ENCODE measurements around the gene IREB2.

IREB2 gene

DNA sequence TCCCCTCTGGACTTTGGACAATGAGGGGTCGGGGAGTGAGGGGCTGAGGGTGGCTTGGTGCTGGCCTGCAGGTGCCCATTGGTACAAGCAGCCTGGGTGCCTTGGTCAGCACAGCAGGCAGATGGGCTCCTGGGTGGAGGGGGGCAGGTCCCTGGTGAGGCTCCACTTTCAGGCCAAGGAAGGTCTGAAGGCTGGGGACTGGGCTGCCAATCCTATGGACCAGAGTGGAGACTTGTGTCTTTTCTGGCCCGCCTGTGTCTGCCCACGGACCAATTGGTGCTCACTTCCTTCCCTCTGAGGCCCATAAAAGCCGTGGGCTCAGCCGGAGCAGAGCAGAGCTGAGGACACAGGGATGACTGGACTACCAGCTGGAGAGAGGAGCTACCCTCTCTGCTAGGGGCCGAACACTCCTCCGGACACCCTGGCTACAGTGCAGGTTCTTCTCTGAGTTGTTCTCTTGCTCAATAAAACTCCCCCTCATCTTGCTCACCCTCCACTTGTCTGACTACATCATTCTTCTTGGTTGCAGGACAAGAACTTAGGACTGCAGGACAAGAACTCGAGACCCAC is 31.9 kb upstream of the IREB2 start:
- no peak for DNase-seq (ENCODE audit: low read depth)

DNA sequence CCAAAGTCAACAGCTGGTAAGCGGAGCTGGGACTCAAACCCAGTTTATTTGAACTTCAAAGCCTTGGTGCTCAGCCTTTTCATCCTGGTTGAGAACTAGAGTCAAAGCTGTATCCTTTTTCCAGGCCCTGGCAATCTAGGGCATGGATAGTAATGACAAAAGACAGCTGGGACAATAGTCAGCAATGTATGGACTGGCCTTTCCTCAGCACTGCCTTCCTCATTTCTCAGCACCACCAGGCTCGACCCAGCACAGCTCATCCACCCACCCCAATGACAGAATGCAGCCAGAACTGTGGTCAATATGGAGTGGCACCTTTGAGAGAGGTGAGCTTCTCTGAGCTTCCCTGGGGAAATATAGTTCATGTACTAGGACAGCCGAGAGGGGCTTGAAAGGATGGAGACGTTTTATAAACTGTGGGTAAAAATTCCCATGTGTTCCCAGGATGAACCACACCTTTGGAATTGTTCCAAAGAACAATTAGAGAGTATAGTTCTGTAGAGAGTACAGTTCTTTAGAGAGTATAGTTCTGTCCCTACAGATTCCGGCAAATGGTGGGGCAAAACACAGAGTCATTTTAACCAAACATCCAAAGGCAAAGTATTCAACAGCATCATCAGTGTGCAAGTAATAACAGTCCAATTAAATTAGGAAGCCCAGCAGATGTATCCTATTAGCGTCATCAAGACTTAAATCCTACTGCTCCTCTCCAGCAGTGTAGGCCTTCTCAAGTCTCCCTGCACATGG is 30.2 kb upstream of the IREB2 start:
- no peak for DNase-seq (ENCODE audit: low read depth)

- DNase-seq (ENCODE audit: low read depth) = no peak
Measured at GRCh38 chr15:78408355-78408640, 29.7 kb upstream of the IREB2 start.

DNA sequence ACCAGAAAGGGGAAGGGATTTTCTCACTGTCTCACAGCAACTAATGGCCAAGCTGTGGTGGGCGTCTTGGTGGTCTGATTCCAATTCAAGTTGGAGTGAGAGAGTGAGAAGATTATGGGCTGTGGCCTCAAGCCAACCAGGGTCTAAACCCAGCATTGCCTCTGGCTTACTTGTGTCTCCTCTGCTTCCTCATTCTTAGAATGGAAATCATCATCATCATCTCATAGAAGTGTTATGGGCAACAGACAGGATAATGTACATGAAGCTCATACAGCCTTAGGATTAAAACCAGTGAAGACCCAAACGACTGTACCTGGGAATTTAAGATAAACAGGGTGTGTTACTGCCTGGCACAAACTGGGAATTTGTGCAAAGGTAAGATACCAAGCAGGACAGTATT is 29.1 kb upstream of the IREB2 start:
- DNase-seq (ENCODE audit: low read depth) = no peak

DNA sequence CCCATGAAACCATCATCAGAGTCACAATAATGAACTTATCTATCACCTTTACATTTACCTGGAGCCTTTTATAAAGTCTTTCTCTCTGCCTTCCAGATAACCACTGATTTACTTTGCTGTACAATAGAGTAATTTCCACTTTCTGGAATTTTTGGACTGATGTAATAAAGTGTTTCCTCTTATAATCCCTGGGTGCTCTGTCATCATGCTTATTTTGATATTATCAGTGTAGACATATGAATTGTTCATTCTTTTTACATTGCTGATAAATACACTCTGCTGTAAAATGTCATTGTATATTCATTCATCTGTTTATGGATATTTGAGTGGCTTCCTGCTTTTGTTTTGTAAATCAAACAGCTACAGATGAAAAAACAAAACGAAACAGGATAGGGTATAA is 27.0 kb upstream of the IREB2 start:
- DNase-seq (ENCODE audit: low read depth) = no peak

- DNase-seq (ENCODE audit: low read depth) = no peak
Measured at GRCh38 chr15:78414621-78415250, 23.3 kb upstream of the IREB2 start.

GRCh38 chr15:78415284-78415683 is 22.7 kb upstream of the IREB2 start:
- DNase-seq (ENCODE audit: low read depth) = no peak

- no peak for DNase-seq (ENCODE audit: low read depth)
Measured at GRCh38 chr15:78417754-78418630, 20.0 kb upstream of the IREB2 start.

- DNase-seq (ENCODE audit: low read depth) = no peak
Measured at GRCh38 chr15:78418686-78419085, 19.3 kb upstream of the IREB2 start.

GRCh38 chr15:78419367-78419766 is 18.6 kb upstream of the IREB2 start:
- DNase-seq (ENCODE audit: low read depth) = no peak

GRCh38 chr15:78420220-78420619 is 17.8 kb upstream of the IREB2 start:
- DNase-seq (ENCODE audit: low read depth) = no peak

DNA sequence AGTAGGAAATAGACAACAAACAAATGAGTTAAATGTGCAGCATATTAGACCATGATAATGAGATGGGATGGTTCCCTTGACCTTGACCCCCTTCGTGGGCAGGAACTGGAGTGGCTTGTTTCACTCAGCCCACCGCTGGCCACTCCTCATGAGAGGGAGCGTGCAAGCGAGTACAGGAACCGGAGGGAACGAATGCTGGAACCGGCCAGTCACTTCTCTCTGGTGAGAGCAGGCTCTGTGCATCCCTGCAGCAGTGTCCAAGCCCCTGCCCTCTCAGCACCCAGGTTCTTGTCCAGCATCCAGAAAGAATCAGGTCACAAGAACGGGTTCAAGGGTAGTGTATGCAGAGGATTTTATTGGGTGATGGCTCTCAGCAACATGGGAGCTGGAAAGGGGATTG is 17.2 kb upstream of the IREB2 start:
- no peak for DNase-seq (ENCODE audit: low read depth)

- DNase-seq (ENCODE audit: low read depth) = no peak
Measured at GRCh38 chr15:78421238-78421965, 16.6 kb upstream of the IREB2 start.

- peak; percentile 31 for DNase-seq (ENCODE audit: low read depth)
Measured at GRCh38 chr15:78422571-78423340, 15.3 kb upstream of the IREB2 start.

GRCh38 chr15:78424673-78425072 is 13.3 kb upstream of the IREB2 start:
- no peak for DNase-seq (ENCODE audit: low read depth)

DNA sequence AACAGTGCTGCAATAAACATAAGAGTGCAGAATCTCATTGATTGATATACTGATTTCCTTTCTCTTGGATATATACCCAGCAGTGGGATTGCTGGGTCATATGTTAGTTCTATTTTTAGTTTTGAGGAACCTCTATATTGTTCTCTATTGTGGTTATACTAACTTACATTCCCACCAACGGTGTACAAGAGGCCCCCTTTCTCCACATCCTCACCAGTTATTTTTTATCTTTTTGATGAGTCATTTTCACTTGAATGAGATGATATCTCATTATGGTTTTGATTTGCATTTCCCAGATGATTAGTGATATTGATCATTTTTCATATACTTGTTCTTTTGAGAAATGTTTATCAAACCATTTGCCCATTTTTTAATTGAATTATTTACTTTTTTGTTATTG is 12.4 kb upstream of the IREB2 start:
- no peak for DNase-seq (ENCODE audit: low read depth)

DNA sequence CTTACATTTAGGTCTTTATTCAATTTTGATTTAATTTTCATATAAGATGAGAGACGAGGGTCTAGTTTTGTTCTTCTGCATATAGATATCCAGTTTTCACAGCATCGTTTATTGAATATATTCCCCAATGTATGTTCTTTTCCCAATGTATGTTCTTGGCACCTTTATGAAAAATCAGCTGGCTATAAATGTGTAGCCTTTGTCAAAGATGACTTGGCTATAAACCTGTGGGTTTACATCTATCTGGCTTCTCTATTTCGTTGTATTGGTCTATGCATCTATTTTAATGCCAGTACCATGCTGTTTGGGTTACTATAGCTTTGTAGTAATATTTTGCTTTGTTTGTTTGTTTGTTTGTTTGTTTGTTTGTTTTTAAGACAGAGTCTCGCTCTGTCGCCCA is 11.7 kb upstream of the IREB2 start:
- DNase-seq (ENCODE audit: low read depth) = no peak

GRCh38 chr15:78427953-78428352 is 10.1 kb upstream of the IREB2 start:
- no peak for DNase-seq (ENCODE audit: low read depth)

DNA sequence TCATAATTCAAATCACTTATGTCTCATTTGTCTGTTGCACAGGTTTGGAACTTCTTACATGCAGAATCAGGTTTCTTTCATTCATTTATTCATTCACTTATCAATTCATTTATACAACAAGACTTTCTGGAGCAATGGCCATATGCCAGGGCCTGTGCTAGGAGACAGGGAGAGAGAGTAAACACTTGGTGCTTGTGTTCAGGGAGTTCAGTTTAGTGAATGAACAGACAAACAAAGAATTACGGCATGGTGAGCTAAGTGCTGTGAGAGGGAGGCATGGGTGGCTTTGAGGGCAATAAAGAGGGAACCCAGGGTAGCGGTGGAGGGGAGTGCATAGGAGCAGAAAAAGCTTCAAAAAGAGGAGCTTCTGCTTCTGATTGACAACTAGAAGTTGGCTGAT is 8.5 kb upstream of the IREB2 start:
- DNase-seq (ENCODE audit: low read depth) = no peak

- DNase-seq (ENCODE audit: low read depth) = no peak
Measured at GRCh38 chr15:78431955-78432354, 6.1 kb upstream of the IREB2 start.

DNA sequence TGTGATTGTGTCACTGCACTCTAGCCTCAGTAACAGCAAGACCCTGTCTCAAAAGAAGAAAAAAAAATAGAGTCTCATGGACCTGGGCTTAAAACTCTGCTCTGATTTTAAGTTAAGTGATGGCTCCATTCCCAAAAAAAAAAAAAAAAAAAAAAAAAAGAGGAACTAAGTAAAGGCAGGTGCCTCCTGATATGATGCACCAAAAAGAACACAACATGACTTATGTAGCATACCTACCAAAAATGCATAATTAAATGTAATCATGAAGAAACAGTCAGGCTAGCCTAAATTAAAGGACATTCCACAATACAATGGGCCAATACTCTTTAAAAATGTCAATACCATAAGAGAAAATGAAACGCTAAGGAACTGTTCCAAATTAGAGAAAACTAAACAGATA is 5.4 kb upstream of the IREB2 start:
- no peak for DNase-seq (ENCODE audit: low read depth)
